ENCODE measurements around the gene P2RY8. TPM values are rescaled to one million over a fixed set of nuclear protein-coding genes. Genes with fewer than 3 reads are reported as not detected.
"Not testable (repeated sequence)": the region's sequence is repeated elsewhere in the genome, so short reads cannot be mapped to it uniquely, and the experiment has no call there.

P2RY8 gene
- total RNA-seq, 1 donor: not detected

DNA sequence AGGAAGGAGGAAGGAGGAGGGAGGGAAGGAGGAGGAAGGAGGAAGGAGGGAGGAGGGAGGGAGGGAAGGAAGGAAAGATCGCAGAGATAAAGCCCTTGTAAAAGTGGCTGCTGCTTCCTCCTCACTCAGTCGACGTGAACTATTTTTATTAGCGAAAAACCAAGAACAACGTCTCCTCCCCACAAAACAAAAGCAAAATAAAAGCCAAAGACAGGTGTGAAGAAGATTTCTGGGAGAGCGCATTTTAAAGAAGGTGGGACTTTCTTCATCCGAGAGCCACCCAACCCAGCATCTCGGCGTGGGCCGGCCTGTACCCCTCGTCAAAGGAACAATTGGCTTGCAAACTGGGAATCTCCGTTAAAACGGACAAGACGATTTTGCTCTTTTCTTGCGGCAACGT lies 43.6 kb downstream of the P2RY8 start:
- TF ChIP-seq, protein P1, sequence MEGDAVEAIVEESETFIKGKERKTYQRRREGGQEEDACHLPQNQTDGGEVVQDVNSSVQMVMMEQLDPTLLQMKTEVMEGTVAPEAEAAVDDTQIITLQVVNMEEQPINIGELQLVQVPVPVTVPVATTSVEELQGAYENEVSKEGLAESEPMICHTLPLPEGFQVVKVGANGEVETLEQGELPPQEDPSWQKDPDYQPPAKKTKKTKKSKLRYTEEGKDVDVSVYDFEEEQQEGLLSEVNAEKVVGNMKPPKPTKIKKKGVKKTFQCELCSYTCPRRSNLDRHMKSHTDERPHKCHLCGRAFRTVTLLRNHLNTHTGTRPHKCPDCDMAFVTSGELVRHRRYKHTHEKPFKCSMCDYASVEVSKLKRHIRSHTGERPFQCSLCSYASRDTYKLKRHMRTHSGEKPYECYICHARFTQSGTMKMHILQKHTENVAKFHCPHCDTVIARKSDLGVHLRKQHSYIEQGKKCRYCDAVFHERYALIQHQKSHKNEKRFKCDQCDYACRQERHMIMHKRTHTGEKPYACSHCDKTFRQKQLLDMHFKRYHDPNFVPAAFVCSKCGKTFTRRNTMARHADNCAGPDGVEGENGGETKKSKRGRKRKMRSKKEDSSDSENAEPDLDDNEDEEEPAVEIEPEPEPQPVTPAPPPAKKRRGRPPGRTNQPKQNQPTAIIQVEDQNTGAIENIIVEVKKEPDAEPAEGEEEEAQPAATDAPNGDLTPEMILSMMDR (IDR thresholded peaks at IDR 0.05; ENCODE audit: extremely low read depth, low read depth, low read length): no peak
- H2AFZ ChIP-seq (ENCODE audit: low read length): no peak overlapping the region

DNA sequence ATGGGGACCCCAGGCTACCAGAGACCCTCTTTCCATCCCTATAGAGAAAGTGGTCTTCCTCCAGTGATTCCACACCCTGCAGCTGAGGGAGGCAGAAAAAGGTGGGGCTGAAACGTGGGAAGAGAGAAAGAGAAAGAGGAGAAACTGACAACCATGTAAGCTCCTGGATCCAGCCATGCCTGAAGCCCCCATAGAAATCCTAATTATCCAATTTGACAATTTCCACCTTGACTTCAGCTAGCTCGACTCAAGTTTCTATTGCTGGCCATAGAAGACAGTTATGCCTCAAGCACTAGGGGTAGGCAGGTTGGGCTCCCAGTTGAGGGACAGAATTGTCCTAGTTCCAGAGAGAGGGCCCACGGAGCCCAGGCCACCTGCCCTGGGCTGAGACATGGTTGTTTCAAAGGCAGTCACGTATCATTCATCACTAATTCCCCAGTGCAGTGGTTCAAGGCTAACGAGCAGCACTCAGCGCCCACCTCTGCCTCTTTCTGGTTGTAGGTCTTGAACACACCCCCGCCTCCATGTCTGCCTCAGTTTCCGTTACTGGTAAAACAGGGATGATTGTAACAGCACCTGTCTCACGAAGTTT lies 44.5 kb downstream of the P2RY8 start:
- Histone ChIP-seq H3K79me2 (ENCODE audit: insufficient read depth, low read length) (no peaks in the 10 kb centered on the region), H3K9me3 (ENCODE audit: low read depth, low read length) (no peaks in the 10 kb centered on the region), H4K20me1 (ENCODE audit: insufficient read depth, low read length) (no peaks in the 10 kb centered on the region), H3K4me3 (ENCODE audit: insufficient read depth, low read length) (no peak overlapping the region), H3K27ac (ENCODE audit: low read depth, low read length) (no peak overlapping the region), H3K36me3 (ENCODE audit: insufficient read depth, low read length) (no peaks in the 10 kb centered on the region), H2AFZ (ENCODE audit: low read length) (no peak overlapping the region), H3K4me1 (ENCODE audit: insufficient read depth, low read length) (no peaks in the 10 kb centered on the region), H3K27me3 (ENCODE audit: insufficient read depth, low read length) (no peaks in the 10 kb centered on the region), H3K4me2 (ENCODE audit: insufficient read depth, low read length) (no peak overlapping the region)
- no peak for DNase-seq (ENCODE audit: insufficient read length, low spot score, missing footprints)
- TF ChIP-seq, protein P1 (IDR thresholded peaks at IDR 0.05; ENCODE audit: extremely low read depth, low read depth, low read length): no peak

More for the DNA sequence above, 43.6 kb downstream of the P2RY8 start:
- Histone ChIP-seq H3K36me3 (ENCODE audit: insufficient read depth, low read length) (no peaks in the 10 kb centered on the region), H4K20me1 (ENCODE audit: insufficient read depth, low read length) (no peaks in the 10 kb centered on the region), H3K4me2 (ENCODE audit: insufficient read depth, low read length) (no peak overlapping the region), H3K4me1 (ENCODE audit: insufficient read depth, low read length) (no peaks in the 10 kb centered on the region), H3K9me3 (ENCODE audit: low read depth, low read length) (no peaks in the 10 kb centered on the region), H3K27me3 (ENCODE audit: insufficient read depth, low read length) (no peaks in the 10 kb centered on the region), H3K4me3 (ENCODE audit: insufficient read depth, low read length) (no peak overlapping the region), H3K79me2 (ENCODE audit: insufficient read depth, low read length) (no peaks in the 10 kb centered on the region), H3K27ac (ENCODE audit: low read depth, low read length) (no peak overlapping the region)
- no peak for DNase-seq (ENCODE audit: insufficient read length, low spot score, missing footprints)

DNA sequence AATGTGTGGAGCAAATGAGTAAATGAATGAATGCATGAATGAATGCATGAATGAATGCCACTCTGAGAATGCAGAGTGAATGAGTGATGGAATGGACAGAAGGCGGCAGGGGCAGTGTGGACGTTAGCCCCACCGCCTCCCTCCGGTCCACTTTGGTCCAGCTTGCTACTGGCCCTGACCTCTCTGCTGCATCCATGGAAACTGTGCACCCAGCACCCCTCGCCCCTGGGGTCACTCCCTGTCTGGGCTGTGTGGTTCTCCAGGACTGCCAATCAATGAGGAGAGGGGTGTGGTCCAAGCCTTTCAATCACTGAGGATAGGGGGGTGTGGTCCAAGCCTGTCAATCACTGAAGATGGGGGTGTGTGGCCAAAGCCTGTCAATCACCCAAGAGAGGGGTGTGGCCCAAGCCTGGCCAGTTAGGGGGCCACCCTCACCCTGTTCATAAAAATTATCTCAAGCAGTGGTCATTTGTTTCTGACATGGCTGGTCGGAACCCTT lies 45.1 kb downstream of the P2RY8 start:
- H3K4me2 ChIP-seq (ENCODE audit: insufficient read depth, low read length): no peak overlapping the region
- no peaks in the 10 kb centered on the region for H3K4me1 ChIP-seq (ENCODE audit: insufficient read depth, low read length)
- H4K20me1 ChIP-seq (ENCODE audit: insufficient read depth, low read length): no peaks in the 10 kb centered on the region
- H3K27me3 ChIP-seq (ENCODE audit: insufficient read depth, low read length): no peaks in the 10 kb centered on the region
- H3K36me3 ChIP-seq (ENCODE audit: insufficient read depth, low read length): no peaks in the 10 kb centered on the region
- no peak overlapping the region for H3K4me3 ChIP-seq (ENCODE audit: insufficient read depth, low read length)
- TF ChIP-seq, protein P1 (IDR thresholded peaks at IDR 0.05; ENCODE audit: extremely low read depth, low read depth, low read length): no peak
- H2AFZ ChIP-seq (ENCODE audit: low read length): no peak overlapping the region
- H3K79me2 ChIP-seq (ENCODE audit: insufficient read depth, low read length): no peaks in the 10 kb centered on the region
- H3K27ac ChIP-seq (ENCODE audit: low read depth, low read length): no peak overlapping the region
- no peaks in the 10 kb centered on the region for H3K9me3 ChIP-seq (ENCODE audit: low read depth, low read length)
- no peak for DNase-seq (ENCODE audit: insufficient read length, low spot score, missing footprints)

DNA sequence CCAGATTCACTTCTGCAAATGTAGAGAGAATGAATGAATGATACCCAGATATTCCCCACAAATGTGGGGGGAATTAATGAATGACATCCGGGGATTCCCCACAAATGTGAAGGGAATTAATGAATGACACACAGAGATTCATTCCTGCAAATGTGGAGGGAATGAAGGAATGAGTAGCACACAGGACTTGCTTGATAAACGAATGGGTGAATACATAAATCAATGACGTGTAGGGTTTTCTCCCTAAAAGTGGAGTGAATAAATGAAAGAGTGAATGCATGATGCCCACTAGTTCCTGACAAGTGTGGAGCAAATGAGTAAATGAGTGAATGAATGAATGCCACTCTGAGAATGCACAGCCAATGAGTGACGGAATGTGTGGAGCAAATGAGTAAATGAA lies 45.7 kb downstream of the P2RY8 start:
- H3K4me1 ChIP-seq (ENCODE audit: insufficient read depth, low read length); DNase-seq (ENCODE audit: insufficient read length, low spot score, missing footprints); H3K36me3 ChIP-seq (ENCODE audit: insufficient read depth, low read length); H3K79me2 ChIP-seq (ENCODE audit: insufficient read depth, low read length); H2AFZ ChIP-seq (ENCODE audit: low read length); H3K27ac ChIP-seq (ENCODE audit: low read depth, low read length); H4K20me1 ChIP-seq (ENCODE audit: insufficient read depth, low read length); H3K4me3 ChIP-seq (ENCODE audit: insufficient read depth, low read length); H3K9me3 ChIP-seq (ENCODE audit: low read depth, low read length); H3K27me3 ChIP-seq (ENCODE audit: insufficient read depth, low read length); H3K4me2 ChIP-seq (ENCODE audit: insufficient read depth, low read length): not testable (repeated sequence)

DNA sequence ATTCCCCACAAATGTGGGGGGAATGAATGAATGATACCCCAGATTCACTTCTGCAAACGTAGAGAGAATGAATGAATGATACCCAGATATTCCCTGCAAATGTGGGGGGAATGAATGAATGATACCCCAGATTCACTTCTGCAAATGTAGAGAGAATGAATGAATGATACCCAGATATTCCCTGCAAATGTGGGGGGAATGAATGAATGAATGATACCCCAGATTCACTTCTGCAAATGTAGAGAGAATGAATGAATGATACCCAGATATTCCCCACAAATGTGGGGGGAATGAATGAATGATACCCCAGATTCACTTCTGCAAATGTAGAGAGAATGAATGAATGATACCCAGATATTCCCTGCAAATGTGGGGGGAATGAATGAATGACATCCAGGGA lies 46.3 kb downstream of the P2RY8 start:
- not testable (repeated sequence) for H2AFZ ChIP-seq (ENCODE audit: low read length); H3K79me2 ChIP-seq (ENCODE audit: insufficient read depth, low read length); H3K27me3 ChIP-seq (ENCODE audit: insufficient read depth, low read length); H3K9me3 ChIP-seq (ENCODE audit: low read depth, low read length); H3K36me3 ChIP-seq (ENCODE audit: insufficient read depth, low read length); H4K20me1 ChIP-seq (ENCODE audit: insufficient read depth, low read length); H3K27ac ChIP-seq (ENCODE audit: low read depth, low read length); DNase-seq (ENCODE audit: insufficient read length, low spot score, missing footprints); H3K4me1 ChIP-seq (ENCODE audit: insufficient read depth, low read length); H3K4me3 ChIP-seq (ENCODE audit: insufficient read depth, low read length); H3K4me2 ChIP-seq (ENCODE audit: insufficient read depth, low read length)

DNA sequence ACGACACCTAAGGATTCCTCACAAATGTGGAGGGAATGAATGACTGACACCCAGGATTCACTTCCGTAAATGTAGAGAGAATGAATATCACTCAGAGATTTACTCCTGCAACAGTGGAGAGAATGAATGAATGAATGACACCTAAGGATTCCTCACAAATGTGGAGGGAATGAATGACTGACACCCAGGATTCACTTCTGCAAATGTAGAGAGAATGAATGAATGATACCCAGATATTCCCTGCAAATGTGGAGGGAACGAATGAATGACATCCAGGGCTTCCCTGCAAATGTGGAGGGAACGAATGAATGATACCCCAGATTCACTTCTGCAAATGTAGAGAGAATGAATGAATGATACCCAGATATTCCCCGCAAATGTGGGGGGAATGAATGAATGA lies 47.6 kb downstream of the P2RY8 start:
- not testable (repeated sequence) for H2AFZ ChIP-seq (ENCODE audit: low read length); H3K4me3 ChIP-seq (ENCODE audit: insufficient read depth, low read length); H3K27ac ChIP-seq (ENCODE audit: low read depth, low read length); H3K27me3 ChIP-seq (ENCODE audit: insufficient read depth, low read length); H3K36me3 ChIP-seq (ENCODE audit: insufficient read depth, low read length); H3K9me3 ChIP-seq (ENCODE audit: low read depth, low read length); H3K79me2 ChIP-seq (ENCODE audit: insufficient read depth, low read length); H3K4me1 ChIP-seq (ENCODE audit: insufficient read depth, low read length); H3K4me2 ChIP-seq (ENCODE audit: insufficient read depth, low read length); H4K20me1 ChIP-seq (ENCODE audit: insufficient read depth, low read length); DNase-seq (ENCODE audit: insufficient read length, low spot score, missing footprints)
